OCI-M2 (cell line): ENCODE measurements around the gene FUZ.

Experiments
- DNase-seq: peaks from one replicate; lab custom pipeline; 2025; ENCODE audit not compliant: unreplicated experiment; lab: John Stamatoyannopoulos, UW

FUZ gene, protein sequence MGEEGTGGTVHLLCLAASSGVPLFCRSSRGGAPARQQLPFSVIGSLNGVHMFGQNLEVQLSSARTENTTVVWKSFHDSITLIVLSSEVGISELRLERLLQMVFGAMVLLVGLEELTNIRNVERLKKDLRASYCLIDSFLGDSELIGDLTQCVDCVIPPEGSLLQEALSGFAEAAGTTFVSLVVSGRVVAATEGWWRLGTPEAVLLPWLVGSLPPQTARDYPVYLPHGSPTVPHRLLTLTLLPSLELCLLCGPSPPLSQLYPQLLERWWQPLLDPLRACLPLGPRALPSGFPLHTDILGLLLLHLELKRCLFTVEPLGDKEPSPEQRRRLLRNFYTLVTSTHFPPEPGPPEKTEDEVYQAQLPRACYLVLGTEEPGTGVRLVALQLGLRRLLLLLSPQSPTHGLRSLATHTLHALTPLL

DNA sequence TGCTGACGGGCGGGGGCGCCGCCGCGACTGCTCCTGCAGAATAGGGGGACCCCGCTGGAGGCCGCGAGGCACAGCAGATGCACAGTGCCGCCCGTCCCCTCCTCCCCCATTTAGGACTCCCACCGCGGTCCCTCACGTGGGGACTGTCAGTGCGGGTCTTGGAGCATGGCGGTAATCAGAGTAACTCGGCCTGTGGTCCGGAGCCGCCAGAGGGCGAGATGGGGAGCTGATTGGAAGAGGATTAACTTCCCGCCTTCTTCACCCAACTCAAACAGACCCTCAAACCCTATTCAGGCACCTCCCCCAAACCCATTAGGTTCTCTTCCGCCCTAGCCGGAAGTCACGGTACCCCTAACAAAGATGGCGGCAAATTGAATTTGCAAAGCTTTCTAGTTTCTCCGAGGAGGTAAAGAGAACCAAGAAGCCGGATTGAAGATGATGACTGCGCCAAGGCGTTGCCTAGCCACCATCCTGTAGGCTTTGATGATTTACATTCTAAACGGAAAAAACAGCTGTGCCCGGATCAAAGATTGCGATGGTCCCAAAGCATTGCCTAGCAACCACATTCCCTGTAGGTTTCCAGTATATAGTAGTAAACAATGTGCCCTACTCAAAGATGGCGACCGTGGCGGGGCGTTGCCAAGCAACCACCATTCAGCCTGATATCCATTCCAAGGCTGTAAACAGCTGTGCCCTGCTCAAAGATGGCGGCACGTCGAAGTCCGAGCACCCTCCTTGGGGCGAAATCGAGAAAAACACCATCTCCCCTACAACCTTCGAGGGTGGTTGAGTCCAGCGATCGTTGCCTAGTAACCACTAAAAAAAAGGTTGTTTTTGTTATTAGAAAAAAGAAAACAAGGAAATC lies at the start of gene FUZ:
Gene FUZ, minus strand, starts transcription at position 296 of the 865 bp plus-strand sequence. Its CDS starts 186 bp downstream, at position 110.
- DNase-seq = peak; percentile 98

DNA sequence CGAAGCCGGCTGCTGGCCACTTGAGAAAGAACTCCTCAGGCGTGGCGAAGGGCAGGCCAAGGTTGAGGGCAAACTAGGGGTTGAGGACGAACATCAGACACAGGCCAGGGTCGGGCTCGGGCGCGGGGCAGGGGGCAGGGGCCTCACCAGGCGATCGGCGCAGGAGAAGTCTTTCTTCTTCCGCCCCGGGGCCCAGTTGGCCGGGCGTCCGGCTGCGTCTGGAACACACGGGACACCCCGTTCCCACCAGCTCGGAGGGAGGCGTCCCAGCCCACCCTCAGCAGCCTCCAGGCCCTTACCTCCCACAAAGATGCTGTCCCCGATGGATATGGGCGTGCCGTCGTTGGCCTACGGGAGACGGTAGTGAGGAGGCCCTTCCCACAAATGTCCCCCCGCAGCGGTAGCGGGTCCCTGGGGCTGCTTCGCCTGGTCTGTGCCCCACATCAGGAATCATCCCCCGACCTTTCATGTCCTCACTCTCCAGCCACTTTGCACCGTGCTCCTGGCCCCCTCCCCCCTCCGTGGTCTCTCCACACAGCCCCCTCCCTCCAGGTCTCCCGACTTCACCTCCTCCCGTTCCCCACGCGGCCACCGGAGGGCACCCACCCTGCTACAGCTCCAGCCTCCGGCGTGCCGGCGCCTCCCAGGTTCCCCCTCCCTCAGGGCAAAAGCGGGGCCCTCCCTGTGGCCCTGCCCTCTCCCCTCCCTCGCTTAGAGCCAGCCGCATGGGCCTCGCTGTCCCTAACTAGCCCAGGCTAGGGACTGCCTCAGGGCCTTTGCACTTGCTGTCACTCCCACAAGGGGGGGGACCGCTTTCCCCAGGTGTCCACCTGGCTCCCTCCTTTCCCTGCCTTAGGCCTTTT lies 49.5 kb upstream of the FUZ start:
- no peak for DNase-seq

DNA sequence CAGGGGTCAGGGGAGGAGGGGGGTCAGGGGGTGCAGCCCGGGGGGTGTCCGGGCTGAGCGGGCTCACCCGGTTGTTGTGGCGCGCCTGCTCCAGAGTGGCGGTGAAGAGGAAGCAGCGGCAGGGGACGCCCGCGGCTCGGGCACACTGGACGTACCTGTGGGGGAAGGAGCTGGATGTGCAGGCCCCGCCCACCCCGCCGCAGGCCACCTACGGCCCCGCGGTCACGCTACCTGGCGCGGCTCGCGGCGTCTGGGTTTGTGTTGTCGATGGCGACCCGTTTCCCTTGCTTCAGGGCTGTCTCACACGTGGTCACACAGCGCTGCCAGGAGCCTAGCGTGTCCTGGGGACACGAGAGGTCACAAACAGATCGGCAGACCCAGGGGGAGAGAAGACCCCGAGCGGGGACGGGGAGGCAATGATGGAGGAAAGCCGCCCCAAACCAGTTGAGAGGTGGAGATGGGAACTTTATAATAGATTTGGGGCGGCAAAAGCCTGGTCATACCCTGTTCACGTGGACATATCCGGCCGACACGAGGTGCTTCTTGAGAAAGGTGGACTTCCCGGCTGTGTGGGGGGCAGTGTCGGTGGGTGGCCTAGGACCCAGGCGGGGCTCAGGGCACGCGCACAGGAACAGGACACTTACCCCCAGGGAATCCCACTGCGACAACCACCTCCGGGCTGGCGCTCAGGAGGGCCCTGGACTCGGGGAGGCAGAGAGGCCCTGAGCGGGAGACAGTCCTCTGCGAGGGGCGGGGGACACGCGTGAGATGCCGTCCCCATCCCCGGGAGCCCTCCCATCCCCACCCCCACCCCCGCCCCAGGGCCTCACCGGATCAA lies 48.7 kb upstream of the FUZ start:
- DNase-seq = no peak

DNA sequence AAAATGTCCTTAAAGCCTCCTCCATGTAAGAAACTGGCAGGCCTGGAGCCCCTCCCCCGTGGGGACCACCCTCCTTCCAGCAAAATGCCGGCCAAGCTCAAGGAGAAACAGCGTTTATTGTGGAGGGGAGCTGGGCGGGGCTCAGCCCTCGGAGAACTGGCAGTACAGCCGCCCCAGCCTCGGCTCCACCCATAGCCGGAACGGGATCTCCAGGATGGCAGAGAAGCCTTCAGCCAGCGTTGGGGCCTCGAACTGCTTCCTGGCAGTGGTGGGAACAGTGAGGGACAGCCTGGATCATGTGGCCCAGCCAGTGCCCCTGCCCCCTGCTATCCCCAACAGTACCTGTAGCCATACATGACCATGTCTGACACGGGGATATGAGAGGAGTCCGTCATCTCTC lies 48.0 kb upstream of the FUZ start:
- DNase-seq = no peak

DNA sequence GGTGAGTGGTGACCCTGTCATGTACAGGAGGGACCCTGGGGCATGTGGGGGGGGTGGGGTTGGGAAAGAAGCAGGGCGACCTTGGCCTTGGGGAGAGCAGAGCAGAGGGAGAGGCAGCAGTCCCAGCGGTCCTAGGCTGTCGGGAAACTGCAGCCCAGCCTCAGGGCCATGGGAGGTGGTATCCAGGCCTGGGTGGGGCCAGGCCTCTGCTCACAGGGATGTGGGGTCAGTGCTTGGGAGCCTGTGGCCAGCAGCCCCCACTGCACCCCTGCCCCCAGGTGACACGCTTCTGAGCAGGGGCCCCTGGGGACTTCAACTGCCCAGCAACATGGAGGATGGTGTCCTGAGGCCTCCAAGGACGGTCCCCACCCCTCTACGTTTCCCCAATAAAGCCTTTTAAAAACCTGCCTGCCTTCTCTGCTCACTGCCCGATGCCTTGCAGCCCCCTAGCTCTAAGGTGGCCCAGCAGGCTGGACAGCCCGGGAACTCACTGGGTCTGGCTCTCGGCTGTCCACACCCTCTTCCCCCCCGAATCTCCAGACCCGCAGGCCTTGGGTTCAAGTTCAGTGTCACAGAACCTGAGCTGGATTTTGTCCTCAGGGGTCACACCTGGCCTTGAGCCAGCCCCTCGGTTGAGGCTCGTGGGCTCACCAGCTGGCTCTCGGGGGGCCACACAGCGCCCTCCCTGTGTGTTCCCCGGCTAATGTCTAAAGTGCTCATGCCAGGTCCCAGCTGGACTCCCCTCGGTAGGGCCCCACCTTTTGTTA lies 47.4 kb upstream of the FUZ start:
- DNase-seq = no peak

DNA sequence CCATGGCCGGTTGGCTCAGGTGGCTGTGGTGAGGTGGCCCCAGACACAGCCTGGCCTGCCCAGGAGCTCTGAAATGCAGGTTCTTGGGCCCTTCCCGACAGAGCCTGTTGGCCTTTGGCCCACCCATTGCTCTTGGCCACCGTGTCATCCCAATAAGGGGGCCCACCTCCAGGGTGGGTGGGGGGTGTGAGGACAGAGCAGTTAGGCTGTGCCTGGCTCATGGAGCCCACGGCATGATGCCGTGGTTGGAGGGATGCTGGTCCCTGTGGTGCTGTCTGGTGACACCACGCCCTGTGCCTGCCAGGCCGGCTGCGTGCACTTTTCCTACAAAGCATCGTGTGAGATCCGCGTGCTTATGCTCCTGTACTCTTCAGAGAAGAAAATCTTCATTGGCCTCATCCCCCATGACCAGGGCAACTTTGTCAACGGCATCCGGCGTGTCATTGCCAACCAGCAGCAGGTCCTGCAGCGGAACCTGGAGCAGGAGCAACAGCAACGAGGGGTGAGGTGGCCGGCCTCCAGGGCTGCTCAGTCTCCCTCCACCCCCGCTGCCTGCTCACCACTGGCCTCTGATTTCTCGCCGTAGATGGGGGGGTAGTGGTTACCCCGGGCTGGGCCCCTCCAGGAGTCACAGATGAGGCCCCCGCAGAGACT lies 46.7 kb upstream of the FUZ start:
- DNase-seq = no peak

DNA sequence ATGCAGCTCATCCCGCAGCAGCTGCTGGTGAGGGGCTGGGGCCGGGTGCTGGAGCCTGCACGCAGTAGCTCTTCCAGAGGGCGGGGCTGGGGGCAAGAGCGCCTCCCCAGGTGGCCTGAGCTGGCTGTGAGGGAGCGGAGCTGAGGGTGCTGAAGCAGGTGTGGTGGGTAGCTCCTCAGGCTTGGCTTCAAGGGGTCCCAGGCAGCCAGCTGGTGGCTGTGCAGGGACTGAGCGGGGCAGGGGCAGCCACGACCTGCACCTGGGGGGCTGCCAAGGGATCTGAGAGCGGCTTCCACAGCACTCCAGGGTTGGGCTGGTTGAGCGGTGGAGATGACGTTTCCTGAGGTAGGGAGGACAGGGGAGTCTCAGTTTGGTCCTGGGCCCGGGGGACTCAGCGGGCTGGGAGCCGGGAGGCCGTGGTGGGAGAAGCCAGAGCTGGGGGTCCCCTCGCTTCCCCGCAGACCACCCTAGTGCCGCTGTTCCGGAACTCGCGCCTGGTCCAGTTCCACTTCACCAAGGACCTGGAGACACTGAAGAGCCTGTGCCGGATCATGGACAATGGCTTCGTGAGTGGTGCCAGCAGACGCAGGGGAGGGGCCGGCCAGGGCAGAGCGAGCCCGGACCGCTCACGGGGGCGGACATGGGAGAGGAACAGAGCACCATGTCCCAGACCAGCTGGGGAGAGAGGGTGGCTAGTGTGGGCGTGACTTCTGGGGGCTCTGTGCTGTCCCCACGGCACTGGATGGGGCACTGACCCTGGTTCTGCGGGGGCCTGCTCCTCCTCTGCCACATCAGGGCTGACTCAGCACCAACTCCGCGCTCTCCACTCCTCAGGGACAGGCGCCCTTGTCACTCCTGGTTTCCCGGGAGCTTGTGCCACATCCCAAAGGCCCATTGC lies 45.2 kb upstream of the FUZ start:
- no peak for DNase-seq

DNA sequence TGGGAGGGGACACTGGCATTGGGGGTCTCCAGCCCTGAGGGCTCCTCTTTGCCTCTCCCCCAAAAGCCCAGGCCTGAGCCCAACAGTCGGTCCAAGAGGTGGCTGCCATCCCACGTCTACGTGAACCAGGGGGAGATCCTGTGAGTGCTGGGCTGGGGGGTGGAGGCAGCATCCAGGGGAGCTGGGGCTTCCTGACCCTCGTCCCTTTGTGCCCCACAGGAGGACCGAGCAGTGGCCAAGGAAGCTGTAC lies 44.7 kb upstream of the FUZ start:
- no peak for DNase-seq

DNA sequence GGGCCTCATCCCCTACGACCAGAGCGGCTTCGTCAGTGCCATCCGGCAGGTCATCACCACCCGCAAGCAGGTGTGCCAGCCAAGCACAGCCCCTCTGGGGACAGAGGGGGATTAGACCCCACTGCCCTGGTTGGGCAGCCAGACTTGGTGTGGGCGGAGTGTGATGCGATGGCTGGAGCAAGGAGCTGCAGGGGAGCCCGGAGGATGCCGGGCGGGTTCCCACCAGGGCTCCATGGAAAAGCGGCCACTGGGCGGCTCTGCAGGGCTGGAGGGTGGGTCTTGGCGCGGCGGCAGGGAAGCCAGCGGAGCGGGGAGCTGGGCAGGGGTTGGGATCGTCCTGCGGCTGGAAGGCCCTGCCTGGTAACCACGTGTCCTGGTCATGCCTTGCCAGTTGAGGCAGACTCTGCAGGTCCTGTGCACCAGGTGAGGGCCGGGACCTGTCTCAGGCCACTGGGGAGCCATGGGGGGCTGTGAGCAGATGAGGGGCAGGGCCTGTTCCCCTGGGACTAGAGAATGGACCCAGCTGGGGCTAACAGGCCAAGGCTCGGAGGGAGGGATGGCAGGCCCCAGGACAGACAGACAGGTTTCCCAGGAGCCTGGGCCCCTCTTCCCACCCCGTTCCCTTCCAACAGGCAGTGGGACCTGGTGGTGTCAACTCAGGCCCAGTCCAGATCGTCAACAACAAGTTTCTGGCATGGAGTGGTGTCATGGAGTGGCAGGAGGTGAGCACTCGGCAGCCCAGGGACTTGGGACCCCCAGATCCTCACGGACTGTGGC lies 44.2 kb upstream of the FUZ start:
- no peak for DNase-seq

DNA sequence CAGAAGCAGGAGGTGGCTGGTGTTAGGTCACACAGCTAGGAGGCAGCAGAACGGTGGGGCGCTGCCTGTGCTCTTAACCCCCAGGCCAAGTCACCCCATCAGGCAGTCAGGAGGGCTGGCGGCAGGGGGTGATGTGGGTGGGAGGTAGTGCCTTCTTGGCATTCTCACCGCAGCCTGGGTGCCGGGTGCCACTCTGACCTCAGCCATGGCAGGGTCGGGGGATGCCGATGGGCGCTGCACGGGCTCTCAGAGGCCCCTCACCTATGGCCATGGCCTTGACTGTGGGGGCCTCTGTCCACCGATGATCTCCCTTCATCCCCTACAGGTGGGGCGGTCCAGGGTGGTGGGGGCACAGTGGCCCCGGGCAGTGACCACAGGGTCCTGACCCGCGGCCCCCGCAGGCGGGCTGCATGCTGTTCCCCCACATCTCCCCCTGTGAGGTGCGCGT lies 43.5 kb upstream of the FUZ start:
- no peak for DNase-seq

DNA sequence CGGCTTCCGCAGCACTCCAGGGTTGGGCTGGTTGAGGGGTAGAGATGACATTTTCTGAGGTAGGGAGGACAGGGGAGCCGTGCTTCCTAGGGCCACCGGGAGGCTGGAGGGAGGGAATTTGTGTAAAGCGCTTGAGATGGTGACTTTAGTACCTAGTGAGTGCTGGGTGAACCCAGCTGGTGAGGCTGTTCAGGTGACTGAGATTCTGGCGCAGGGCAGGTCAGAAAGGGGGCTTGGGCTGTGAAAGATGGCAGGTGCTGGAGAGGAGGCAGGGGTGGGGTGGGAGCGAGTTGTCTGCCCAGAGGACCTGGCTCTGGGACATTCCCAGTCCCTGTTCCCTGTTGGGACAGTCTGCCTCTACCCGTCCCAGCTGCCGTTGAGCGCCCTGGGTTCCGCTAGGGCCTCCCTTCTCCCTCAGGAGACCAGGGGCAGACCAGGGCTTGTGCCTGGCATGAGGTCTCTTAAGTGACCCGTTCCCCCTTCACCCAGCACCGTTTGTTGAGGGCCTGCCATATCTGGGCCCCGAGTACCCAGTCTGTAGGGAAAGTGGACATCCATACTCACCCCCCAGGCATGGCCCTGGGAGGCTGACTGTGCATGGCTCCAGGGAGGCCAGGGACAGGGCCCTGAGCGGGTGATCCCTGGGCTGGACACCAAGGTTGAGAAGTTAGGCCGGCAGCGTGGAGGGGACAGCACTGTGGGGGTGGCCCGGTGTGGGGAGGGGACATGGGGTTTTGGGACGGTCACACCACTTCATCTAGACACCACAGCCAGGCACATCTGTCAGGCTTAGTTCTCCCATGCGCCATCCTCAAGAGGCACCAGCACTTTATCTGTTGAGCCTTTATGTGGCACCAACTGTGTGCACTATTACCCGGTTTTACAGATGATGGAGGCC lies 42.8 kb upstream of the FUZ start:
- no peak for DNase-seq

DNA sequence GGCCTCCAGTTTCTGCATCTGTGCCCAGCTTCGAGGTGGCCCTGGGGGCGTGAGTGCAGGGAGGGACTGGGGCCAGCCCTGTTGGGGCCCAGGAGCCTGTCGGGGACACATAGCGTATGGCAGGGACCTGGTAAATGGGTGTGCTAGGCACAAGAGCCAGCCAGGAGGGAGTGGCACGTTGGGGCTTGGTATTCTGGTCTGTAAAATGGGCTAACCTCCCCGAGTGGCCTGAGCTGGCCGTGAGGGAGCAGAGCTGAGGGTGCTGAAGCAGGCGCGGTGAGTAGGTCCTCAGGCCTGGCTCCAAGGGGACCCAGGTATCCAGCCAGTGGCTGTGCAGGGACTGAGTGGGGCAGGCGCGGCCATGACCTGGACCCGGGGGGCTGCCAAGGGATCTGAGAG lies 42.2 kb upstream of the FUZ start:
- no peak for DNase-seq

DNA sequence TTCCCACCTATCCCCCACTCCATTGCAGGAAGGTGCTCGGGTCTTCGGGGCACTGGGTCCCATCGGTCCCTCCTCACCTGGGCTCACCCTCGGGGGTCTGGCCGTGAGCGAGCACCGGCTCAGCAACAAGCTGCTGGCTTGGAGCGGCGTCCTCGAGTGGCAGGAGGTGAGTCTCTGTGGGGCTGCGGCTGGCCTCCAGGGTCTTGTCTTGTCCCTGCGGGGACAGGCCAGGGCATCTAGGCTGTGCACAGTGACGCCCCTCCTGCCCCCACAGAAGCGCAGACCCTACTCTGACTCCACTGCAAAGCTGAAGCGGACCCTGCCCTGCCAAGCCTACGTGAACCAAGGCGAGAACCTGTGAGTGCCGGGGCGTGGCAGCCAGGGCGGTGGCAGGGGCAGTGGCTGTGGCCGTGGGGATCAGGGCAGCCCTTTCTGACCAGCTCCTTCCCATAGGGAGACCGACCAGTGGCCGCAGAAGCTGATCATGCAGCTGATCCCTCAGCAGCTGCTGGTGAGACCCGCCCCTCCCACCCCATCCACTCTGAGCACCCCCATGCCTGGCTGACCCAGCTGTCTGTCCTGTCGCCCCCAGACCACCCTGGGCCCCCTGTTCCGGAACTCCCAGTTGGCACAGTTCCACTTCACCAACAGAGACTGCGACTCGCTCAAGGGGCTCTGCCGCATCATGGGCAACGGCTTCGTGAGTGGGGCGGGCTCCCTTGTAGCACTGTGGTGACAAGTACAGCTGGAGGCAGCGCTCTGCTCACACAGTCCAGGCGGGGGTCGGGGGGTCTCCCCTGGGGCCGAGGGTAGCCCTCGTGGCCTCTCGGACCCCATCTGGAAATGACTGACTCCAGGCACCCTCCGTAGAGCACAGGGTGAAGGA lies 41.5 kb upstream of the FUZ start:
- no peak for DNase-seq

DNA sequence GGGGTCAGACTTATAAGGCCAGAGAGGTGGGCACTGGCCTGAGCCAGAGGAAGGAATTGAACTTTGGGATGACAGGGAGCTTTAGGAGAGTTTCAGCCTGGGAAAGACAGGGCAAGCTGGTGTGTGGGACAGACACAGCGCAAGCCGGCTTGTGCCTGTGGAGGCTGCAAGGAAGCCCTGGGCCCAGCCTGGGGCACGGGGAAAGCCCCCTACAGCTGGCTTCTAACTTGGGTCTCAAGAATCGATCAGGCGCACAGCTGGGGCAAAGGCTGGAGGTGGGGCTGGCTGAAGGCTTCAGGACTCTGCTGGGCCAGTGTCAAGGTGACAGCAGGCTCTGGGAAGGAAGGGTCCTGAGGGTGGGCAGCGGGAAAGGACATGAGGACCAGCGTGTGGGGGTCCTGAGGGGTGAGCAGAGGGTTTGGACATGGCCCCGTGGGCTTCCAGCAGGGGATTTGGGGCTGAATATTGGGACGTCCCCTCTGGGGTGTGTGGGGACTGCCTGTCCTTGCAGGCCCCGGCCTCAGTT lies 40.8 kb upstream of the FUZ start:
- DNase-seq = no peak

DNA sequence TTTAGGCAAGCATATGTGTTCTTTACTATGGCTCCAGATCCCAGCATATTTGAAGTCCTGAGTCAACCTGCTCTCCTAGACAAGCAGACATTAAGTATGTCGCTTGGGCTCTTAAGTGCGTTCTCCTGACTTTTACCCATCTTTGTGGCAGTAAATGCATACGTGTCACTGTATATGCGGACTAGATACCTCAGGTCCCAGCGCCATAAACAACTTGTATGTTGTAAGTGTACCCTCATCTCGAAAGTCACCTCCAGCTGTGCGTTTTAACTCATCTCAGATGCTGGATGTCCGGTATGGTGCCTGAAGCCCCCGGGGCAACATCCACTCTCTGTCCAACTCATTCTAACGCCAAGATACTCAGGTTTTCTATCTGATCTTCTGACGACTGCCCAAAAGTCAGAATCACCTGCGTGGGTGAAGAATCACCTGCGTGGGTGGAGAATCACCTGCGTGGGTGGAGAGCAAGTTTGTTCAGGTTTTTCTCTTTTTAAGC lies 39.6 kb upstream of the FUZ start:
- DNase-seq = no peak
